Ovary (tissue), 9 donors: ENCODE results near the gene LIN52. TPM values are rescaled to one million over a fixed set of nuclear protein-coding genes. Genes with fewer than 3 reads are reported as not detected.
"Not testable (repeated sequence)": the region's sequence is repeated elsewhere in the genome, so short reads cannot be mapped to it uniquely, and the experiment has no call there.

Experiments used
- DNase-seq, 5 donors: peaks; one replicate each; pipeline ENCODE4 v3.0.0-alpha.2; 2019 to 2020
- H3K27ac ChIP-seq, 2 donors: fragments of 200-600 bp; one replicate each; pipeline versions ENCODE4 v1.5.1 to v1.8.0; 2019 to 2022
- H3K27me3 ChIP-seq: fragments of 200-600 bp; one replicate; pipeline ENCODE4 v1.8.0; 2022
- H3K36me3 ChIP-seq: fragments of 200-600 bp; sonication (generic); one replicate; pipeline ENCODE4 v1.5.1; 2019
- H3K4me1 ChIP-seq: one replicate; pipeline ENCODE4 v1.8.1; 2013; ENCODE audit warnings: mild to moderate bottlenecking, moderate library complexity; ENCODE audit not compliant: insufficient read depth
- H3K4me3 ChIP-seq: fragments of 200-600 bp; sonication (generic); one replicate; pipeline ENCODE4 v1.5.1; 2017
- H3K9me3 ChIP-seq, 2 donors: fragments of 200-600 bp in 1 of 2; sonication (generic) in 1 of 2; one replicate each; pipeline versions ENCODE4 v1.5.1 to v1.8.1; 2013 to 2019; ENCODE audit warnings: mild to moderate bottlenecking in 1 of 2, moderate library complexity in 1 of 2
- EP300 ChIP-seq: sonication (generic); formaldehyde crosslinking; IDR thresholded peaks from one replicate; pipeline ENCODE4 v1.6.1; 2017; ENCODE audit warnings: antibody characterized with exemption
- POLR2A ChIP-seq: fragments of 450-650 bp; IDR thresholded peaks from one replicate; pipeline ENCODE4 v1.6.1; 2017; ENCODE audit warnings: antibody characterized with exemption, mild to moderate bottlenecking, moderate library complexity
- WGBS, 3 donors: extraction: QIAGEN DNeasy Blood & Tissue Kit in 1 of 3; methylation state at CpG; one replicate each; pipeline versions ENCODE4 v1.1.5 to v1.1.7; 2013 to 2017; 5-methylcytosine and 5-hydroxymethylcytosine counted together
- intact Hi-C, 4 donors: fragments of 100-400 bp; cut with DNase I; formaldehyde crosslinking; loops; one replicate each; pipeline versions ENCODE4 v1.11.0 to v1.15.1; 2022 to 2023
- polyA plus RNA-seq, 2 donors: library from polyadenylated mRNA; stranded (reverse); fragments of 200-250 nt in 1 of 2; fragments of 350-450 nt in 1 of 2; fragmentation: Illumina TruSeq in 1 of 2; extraction: RNeasy Lipid Tissue Mini Kit (QIAGEN cat#74804) in 1 of 2; gene quantifications; one replicate each; pipeline ENCODE4 v1.2.3, GENCODE V29; 2013 to 2014
- total RNA-seq, 7 donors: library from RNA; depleted of rRNA in 2 of 7; stranded (reverse); fragments of >200 nt in 2 of 7; fragmentation: NEBNext Ultra II Directional in 3 of 7; extraction: Animal tissue kit (Norgen Biotek cat#: 25700) in 3 of 7; gene quantifications; one replicate each; pipeline versions ENCODE4 v1.1.0 to v1.2.4, GENCODE V29; 2016 to 2023
- TF ChIP-seq, protein P1 (sequence below), 3 donors: fragments of 450-650 bp in 2 of 3; fragments of 200-600 bp in 1 of 3; IDR thresholded peaks; one replicate each; pipeline versions ENCODE4 v1.5.1 to v1.8.0; 2016 to 2022; ENCODE audit warnings: antibody characterized with exemption in 3 of 3, mild to moderate bottlenecking in 1 of 3
- donor health status: DM: no; HTN: no; CAD: no; lungs with moderate emphysema.
- donor health status: DM: no; HTN: no; CAD: no.
- donor health status: Bipolar disorder and iron deficiency.
- donor health status: DM: yes; HTN: yes; CAD: no.
- donor health status: DM: no; HTN: no; CAD: no.
- donor health status: DM: yes; HTN: yes; CAD: no.

LIN52 gene
- total and polyA plus RNA-seq, 9 donors = 8.6 to 12.5 (median 10.0) TPM

GRCh38 chr14:74105381-74105780 is 20.6 kb downstream of the LIN52 start:
- TF ChIP-seq POLR2A (no peak), EP300 (no peak)
- TF ChIP-seq, protein P1, sequence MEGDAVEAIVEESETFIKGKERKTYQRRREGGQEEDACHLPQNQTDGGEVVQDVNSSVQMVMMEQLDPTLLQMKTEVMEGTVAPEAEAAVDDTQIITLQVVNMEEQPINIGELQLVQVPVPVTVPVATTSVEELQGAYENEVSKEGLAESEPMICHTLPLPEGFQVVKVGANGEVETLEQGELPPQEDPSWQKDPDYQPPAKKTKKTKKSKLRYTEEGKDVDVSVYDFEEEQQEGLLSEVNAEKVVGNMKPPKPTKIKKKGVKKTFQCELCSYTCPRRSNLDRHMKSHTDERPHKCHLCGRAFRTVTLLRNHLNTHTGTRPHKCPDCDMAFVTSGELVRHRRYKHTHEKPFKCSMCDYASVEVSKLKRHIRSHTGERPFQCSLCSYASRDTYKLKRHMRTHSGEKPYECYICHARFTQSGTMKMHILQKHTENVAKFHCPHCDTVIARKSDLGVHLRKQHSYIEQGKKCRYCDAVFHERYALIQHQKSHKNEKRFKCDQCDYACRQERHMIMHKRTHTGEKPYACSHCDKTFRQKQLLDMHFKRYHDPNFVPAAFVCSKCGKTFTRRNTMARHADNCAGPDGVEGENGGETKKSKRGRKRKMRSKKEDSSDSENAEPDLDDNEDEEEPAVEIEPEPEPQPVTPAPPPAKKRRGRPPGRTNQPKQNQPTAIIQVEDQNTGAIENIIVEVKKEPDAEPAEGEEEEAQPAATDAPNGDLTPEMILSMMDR (IDR thresholded peaks at IDR 0.05) = no peak
- intact Hi-C loops = no loop called here
- Histone ChIP-seq H3K27me3 (no peaks in the 10 kb centered on the region), H3K36me3 (no peaks in the 10 kb centered on the region), H3K9me3 (no peaks in the 10 kb centered on the region), H3K27ac (no peak overlapping the region), H3K4me1 (no peaks in the 10 kb centered on the region), H3K4me3 (no peak overlapping the region)
- WGBS, 3 donors = 76 to 87% (median 83%) methylated on average over 2 of the region's 2 CpGs
- DNase-seq = no peak

DNA sequence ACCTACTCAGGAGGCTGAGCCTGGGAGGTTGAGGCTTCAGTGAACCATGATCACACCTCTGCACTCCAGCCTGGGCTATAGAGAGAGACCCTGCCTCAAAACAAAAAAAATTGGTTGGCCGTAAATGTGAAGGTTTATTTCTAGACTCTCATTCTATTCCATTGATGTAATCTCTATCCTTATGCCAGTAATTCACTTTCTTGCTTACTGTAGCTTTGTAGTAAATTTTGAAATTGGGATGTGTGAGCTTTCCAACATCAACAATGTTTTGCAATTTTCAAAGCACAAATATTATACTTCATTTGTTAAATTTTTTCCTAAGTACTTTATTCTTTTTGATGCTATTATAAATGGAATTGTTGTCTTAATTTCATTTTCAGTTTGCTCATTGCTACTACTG is 24.6 kb downstream of the LIN52 start:
- H3K27me3 ChIP-seq = no peaks in the 10 kb centered on the region

GRCh38 chr14:74111395-74112216 is 26.9 kb downstream of the LIN52 start:
- H3K4me3 ChIP-seq, H3K4me1 ChIP-seq, H3K9me3 ChIP-seq, H3K27ac ChIP-seq, DNase-seq, H3K36me3 ChIP-seq, H3K27me3 ChIP-seq: not testable (repeated sequence)
- intact Hi-C loops = loop anchor here in 3 of 4 donors (5.0 to 10.0 kb wide), 2 partner anchors 133 to 141 kb away; no protein-coding TSS in a partner anchor
- TF ChIP-seq, protein P1 (IDR thresholded peaks at IDR 0.05) = peak in 1 of 3 donors; percentile 20
- WGBS, 3 donors = 84 to 90% (median 86%) methylated on average over 13 of the region's 13 CpGs

More for the DNA sequence above, 24.6 kb downstream of the LIN52 start:
- Histone ChIP-seq H3K9me3 (no peaks in the 10 kb centered on the region), H3K36me3 (no peaks in the 10 kb centered on the region), H3K4me3 (no peak overlapping the region), H3K27ac (no peak overlapping the region), H3K4me1 (no peaks in the 10 kb centered on the region)
- intact Hi-C loops = no loop called here
- DNase-seq = no peak
- 61 to 66% (median 63%) methylated on average over 1 of the region's 1 CpG for WGBS, 3 donors
- TF ChIP-seq, protein P1 (IDR thresholded peaks at IDR 0.05) = no peak
- no peak for TF ChIP-seq POLR2A

DNA sequence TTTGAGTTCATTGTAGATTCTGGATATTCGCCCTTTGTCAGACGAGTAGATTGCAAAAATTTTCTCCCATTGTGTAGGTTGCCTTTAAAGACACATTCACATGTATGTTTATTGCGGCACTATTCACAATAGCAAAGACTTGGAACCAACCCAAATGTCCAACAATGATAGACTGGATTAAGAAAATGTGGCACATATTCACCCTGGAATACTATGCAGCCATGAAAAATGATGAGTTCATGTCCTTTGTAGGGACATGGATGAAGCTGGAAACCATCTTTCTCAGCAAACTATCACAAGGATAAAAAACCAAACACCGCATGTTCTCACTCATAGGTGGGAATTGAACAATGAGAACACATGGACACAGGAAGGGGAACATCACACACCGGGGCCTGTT is 40.7 kb downstream of the LIN52 start:
- whole genome bisulfite sequencing, 3 donors = 78 to 92% (median 92%) methylated on average over 4 to 5 of the region's 5 CpGs
- H3K4me3 ChIP-seq, H3K36me3 ChIP-seq, intact Hi-C loops, H3K9me3 ChIP-seq, H3K27ac ChIP-seq, DNase-seq, H3K4me1 ChIP-seq, H3K27me3 ChIP-seq: not testable (repeated sequence)

- intact Hi-C loops = no loop called here
- DNase-seq = no peak
- TF ChIP-seq, protein P1 (IDR thresholded peaks at IDR 0.05) = no peak
- no peak for TF ChIP-seq POLR2A
- no peak for TF ChIP-seq EP300
- H3K4me3 ChIP-seq = no peak overlapping the region
- H3K4me1 ChIP-seq = no peaks in the 10 kb centered on the region
- WGBS, 3 donors = 98 to 100% (median 100%) methylated on average over 1 of the region's 1 CpG
- H3K27ac ChIP-seq = no peak overlapping the region
- H3K9me3 ChIP-seq = no peaks in the 10 kb centered on the region
- H3K36me3 ChIP-seq = no peaks in the 10 kb centered on the region
- no peaks in the 10 kb centered on the region for H3K27me3 ChIP-seq
Observed at GRCh38 chr14:74126315-74127013, 41.7 kb downstream of the LIN52 start.
